ENCODE results near the gene PDGFRB. TPM values are rescaled to one million over a fixed set of nuclear protein-coding genes. Genes with fewer than 3 reads are reported as not detected.

The PDGFRB gene
- polyA plus RNA-seq, 1 donor (not counting 4 experiments of a cell fraction or from before 2014, with no cell fraction given): 0.14 TPM

GRCh38 chr5:150161242-150162141 is 5.8 kb upstream of the PDGFRB start:
- TF ChIP-seq CTCF (optimal IDR thresholded peaks at IDR 0.05 in 1 of 3, IDR thresholded peaks at IDR 0.05 in 1 of 3, conservative IDR thresholded peaks at IDR 0.05 in 1 of 3; ENCODE audit: extremely low read depth in 1 of 3, insufficient read depth in 2 of 3, low read length in 3 of 3) (peak; percentile 95 to 97 (median 97)), EZH2 (IDR thresholded peaks at IDR 0.05; ENCODE audit: low read length) (no peak)
- Histone ChIP-seq H3K36me3 (ENCODE audit: control insufficient read depth in 2 of 2, extremely low read depth in 1 of 2, insufficient read depth in 2 of 2, low read length in 2 of 2) (no peaks in the 10 kb centered on the region), H2AFZ (ENCODE audit: control insufficient read depth, low read length) (no peak overlapping the region), H3K27ac (ENCODE audit: control insufficient read depth, insufficient read depth, low read length) (no peak overlapping the region), H3K9ac (ENCODE audit: control insufficient read depth, extremely low read depth, insufficient read depth, low read length) (no peak overlapping the region), H3K4me2 (ENCODE audit: control insufficient read depth, extremely low read depth, insufficient read depth, low read depth, low read length) (no peak overlapping the region), H4K20me1 (ENCODE audit: control insufficient read depth, extremely low read depth, insufficient read depth, low read length) (no peaks in the 10 kb centered on the region), H3K4me3 (ENCODE audit: control insufficient read depth in 2 of 3, extremely low read depth in 1 of 3, insufficient read depth in 2 of 3, low read depth in 1 of 3, low read length in 3 of 3) (no peak overlapping the region), H3K9me1 (ENCODE audit: control insufficient read depth, extremely low read depth, insufficient read depth, low read length) (no peaks in the 10 kb centered on the region), H3K4me1 (ENCODE audit: control insufficient read depth, extremely low read depth, insufficient read depth, low read length) (no peaks in the 10 kb centered on the region), H3K9me3 (ENCODE audit: control insufficient read depth, low read depth, low read length) (no peaks in the 10 kb centered on the region), H3K27me3 (ENCODE audit: control insufficient read depth, extremely low read depth, insufficient read depth, low read length) (peaks cover 9% of the 10 kb centered on the region), H3K79me2 (ENCODE audit: control insufficient read depth, insufficient read depth, low read length) (no peaks in the 10 kb centered on the region)
- dilution Hi-C loops (cut with MboI; ENCODE audit: extremely low pct_ligation_motif_present, low sequenced_read_pairs): no loop called here
- DNase-seq (ENCODE audit: low read depth, low spot score) (peak; percentile 4), FAIRE-seq (no peak)

- no peaks in the 10 kb centered on the region for H3K9me3 ChIP-seq (ENCODE audit: control insufficient read depth, low read depth, low read length)
- H3K27me3 ChIP-seq (ENCODE audit: control insufficient read depth, extremely low read depth, insufficient read depth, low read length): peaks cover 11% of the 10 kb centered on the region
- H3K9me1 ChIP-seq (ENCODE audit: control insufficient read depth, extremely low read depth, insufficient read depth, low read length): no peaks in the 10 kb centered on the region
- H3K9ac ChIP-seq (ENCODE audit: control insufficient read depth, extremely low read depth, insufficient read depth, low read length): no peak overlapping the region
- no peak overlapping the region for H2AFZ ChIP-seq (ENCODE audit: control insufficient read depth, low read length)
- H3K4me3 ChIP-seq (ENCODE audit: control insufficient read depth in 2 of 3, extremely low read depth in 1 of 3, insufficient read depth in 2 of 3, low read depth in 1 of 3, low read length in 3 of 3): no peak overlapping the region
- no peak for FAIRE-seq
- H3K4me2 ChIP-seq (ENCODE audit: control insufficient read depth, extremely low read depth, insufficient read depth, low read depth, low read length): no peak overlapping the region
- H3K4me1 ChIP-seq (ENCODE audit: control insufficient read depth, extremely low read depth, insufficient read depth, low read length): no peaks in the 10 kb centered on the region
- H3K27ac ChIP-seq (ENCODE audit: control insufficient read depth, insufficient read depth, low read length): no peak overlapping the region
- dilution Hi-C loops (cut with MboI; ENCODE audit: extremely low pct_ligation_motif_present, low sequenced_read_pairs): no loop called here
- no peak for TF ChIP-seq CTCF (optimal IDR thresholded peaks at IDR 0.05 in 1 of 3, IDR thresholded peaks at IDR 0.05 in 1 of 3, conservative IDR thresholded peaks at IDR 0.05 in 1 of 3; ENCODE audit: extremely low read depth in 1 of 3, insufficient read depth in 2 of 3, low read length in 3 of 3)
- TF ChIP-seq EZH2 (IDR thresholded peaks at IDR 0.05; ENCODE audit: low read length): no peak
- no peak for DNase-seq (ENCODE audit: low read depth, low spot score)
- no peaks in the 10 kb centered on the region for H4K20me1 ChIP-seq (ENCODE audit: control insufficient read depth, extremely low read depth, insufficient read depth, low read length)
- no peaks in the 10 kb centered on the region for H3K79me2 ChIP-seq (ENCODE audit: control insufficient read depth, insufficient read depth, low read length)
- H3K36me3 ChIP-seq (ENCODE audit: control insufficient read depth in 2 of 2, extremely low read depth in 1 of 2, insufficient read depth in 2 of 2, low read length in 2 of 2): no peaks in the 10 kb centered on the region
These were observed 4.9 kb upstream of the PDGFRB start for GRCh38 chr5:150160448-150161081.
